Tibial artery (tissue), 4 donors: ENCODE results near the gene ARL17A.
A peak's percentile ranks its signal among the peaks of the same experiment; 100 is the strongest.
"Not testable (repeated sequence)": the region's sequence is repeated elsewhere in the genome, so short reads cannot be mapped to it uniquely, and the experiment has no call there.

Experiments
- DNase-seq, 2 donors: peaks; one replicate each; pipeline ENCODE4 v3.0.0-alpha.2; 2019
- H3K27ac ChIP-seq, 2 donors: fragments of 200-600 bp; sonication (generic) in 1 of 2; 1 replicate in 1 of 2; 2 replicates in 1 of 2; pipeline ENCODE4 v1.5.1; 2018 to 2019; ENCODE audit warnings: mild to moderate bottlenecking in 1 of 2
- H3K27me3 ChIP-seq, 2 donors: fragments of 200-600 bp; sonication (generic) in 1 of 2; one replicate each; pipeline versions ENCODE4 v1.5.1 to v1.6.0; 2016 to 2019
- H3K36me3 ChIP-seq, 3 donors: fragments of 200-600 bp; sonication (generic) in 2 of 3; one replicate each; pipeline ENCODE4 v1.5.1; 2016 to 2019; ENCODE audit warnings: mild to moderate bottlenecking in 2 of 3
- H3K4me1 ChIP-seq, 4 donors: fragments of 200-600 bp; sonication (generic) in 2 of 4; 1 replicate in 3 of 4; 2 replicates in 1 of 4; pipeline ENCODE4 v1.5.1; 2016 to 2019
- H3K4me3 ChIP-seq, 2 donors: fragments of 200-600 bp; sonication (generic) in 1 of 2; 1 replicate in 1 of 2; 2 replicates in 1 of 2; pipeline ENCODE4 v1.5.1; 2018 to 2019; ENCODE audit warnings: mild to moderate bottlenecking in 2 of 2
- H3K9me3 ChIP-seq, 3 donors: fragments of 200-600 bp; sonication (generic) in 1 of 3; one replicate each; pipeline ENCODE4 v1.5.1; 2016 to 2019
- intact Hi-C: fragments of 100-400 bp; cut with DNase I; formaldehyde crosslinking; loops from one replicate; pipeline ENCODE4 v1.15.0; 2023; ENCODE audit warnings: low total_unique reads

The ARL17A gene

GRCh38 chr17:46590157-46591146 is 11.0 kb upstream of the ARL17A start, which contains the start of gene NSF:
Gene NSF, plus strand, starts transcription at chr17:46590669. Its CDS starts 107 bp downstream, at chr17:46590776.
- H3K27me3 ChIP-seq, H3K27ac ChIP-seq, H3K36me3 ChIP-seq, H3K9me3 ChIP-seq, H3K4me1 ChIP-seq, DNase-seq, H3K4me3 ChIP-seq, intact Hi-C loops: not testable (repeated sequence)

- H3K27me3 ChIP-seq, intact Hi-C loops, H3K9me3 ChIP-seq, H3K4me1 ChIP-seq, DNase-seq, H3K27ac ChIP-seq, H3K36me3 ChIP-seq, H3K4me3 ChIP-seq: not testable (repeated sequence)
These were observed 6.0 kb upstream of the ARL17A start for GRCh38 chr17:46585444-46585843.

- H3K9me3 ChIP-seq, H3K27me3 ChIP-seq, H3K36me3 ChIP-seq, H3K4me1 ChIP-seq, DNase-seq, intact Hi-C loops: not testable (repeated sequence)
- Histone ChIP-seq H3K27ac (peak overlapping the region; percentile 50 to 71), H3K4me3 (peak overlapping the region; percentile 24 to 37)
These were observed 591 bp upstream of the ARL17A start for GRCh38 chr17:46580082-46580481.

- H3K27me3 ChIP-seq, H3K4me1 ChIP-seq, intact Hi-C loops, H3K4me3 ChIP-seq, H3K36me3 ChIP-seq, H3K9me3 ChIP-seq, DNase-seq, H3K27ac ChIP-seq: not testable (repeated sequence)
These were observed 7.7 kb downstream of the ARL17A start for GRCh38 chr17:46571796-46572195.

GRCh38 chr17:46566980-46567379 is 12.5 kb downstream of the ARL17A start:
- H3K9me3 ChIP-seq, intact Hi-C loops, H3K36me3 ChIP-seq, DNase-seq, H3K27me3 ChIP-seq, H3K4me1 ChIP-seq, H3K27ac ChIP-seq, H3K4me3 ChIP-seq: not testable (repeated sequence)

GRCh38 chr17:46566284-46566683 is 13.2 kb downstream of the ARL17A start:
- intact Hi-C loops, DNase-seq, H3K36me3 ChIP-seq, H3K27ac ChIP-seq, H3K4me1 ChIP-seq, H3K27me3 ChIP-seq, H3K9me3 ChIP-seq, H3K4me3 ChIP-seq: not testable (repeated sequence)

- H3K27ac ChIP-seq, H3K4me3 ChIP-seq, H3K36me3 ChIP-seq, H3K27me3 ChIP-seq, intact Hi-C loops, DNase-seq, H3K4me1 ChIP-seq, H3K9me3 ChIP-seq: not testable (repeated sequence)
These were observed 19.4 kb downstream of the ARL17A start for GRCh38 chr17:46560048-46560447.

- H3K4me1 ChIP-seq, H3K4me3 ChIP-seq, H3K36me3 ChIP-seq, H3K27me3 ChIP-seq, H3K9me3 ChIP-seq, intact Hi-C loops, H3K27ac ChIP-seq, DNase-seq: not testable (repeated sequence)
These were observed 20.3 kb downstream of the ARL17A start for GRCh38 chr17:46559155-46559554.

GRCh38 chr17:46548607-46549006 is 30.9 kb downstream of the ARL17A start:
- H3K4me1 ChIP-seq, H3K4me3 ChIP-seq, H3K9me3 ChIP-seq, H3K27me3 ChIP-seq, H3K36me3 ChIP-seq, intact Hi-C loops, H3K27ac ChIP-seq: not testable (repeated sequence)
- peak in 1 of 2 donors; percentile 32 for DNase-seq

- intact Hi-C loops, H3K36me3 ChIP-seq, H3K4me3 ChIP-seq, H3K27ac ChIP-seq, H3K9me3 ChIP-seq, H3K27me3 ChIP-seq, H3K4me1 ChIP-seq: not testable (repeated sequence)
- DNase-seq = peak in 1 of 2 donors; percentile 51
These were observed 44.8 kb downstream of the ARL17A start for GRCh38 chr17:46534716-46535115.

- H3K27me3 ChIP-seq, H3K36me3 ChIP-seq, H3K27ac ChIP-seq, H3K9me3 ChIP-seq, intact Hi-C loops, H3K4me1 ChIP-seq, H3K4me3 ChIP-seq, DNase-seq: not testable (repeated sequence)
These were observed 67.3 kb downstream of the ARL17A start, which contains the start of gene LRRC37A2 for GRCh38 chr17:46512168-46512567. Gene LRRC37A2, plus strand, starts transcription at chr17:46512468. Its CDS starts 245 bp downstream, at chr17:46512713.

- H3K9me3 ChIP-seq, H3K4me3 ChIP-seq, H3K36me3 ChIP-seq, intact Hi-C loops, H3K4me1 ChIP-seq, H3K27ac ChIP-seq, DNase-seq, H3K27me3 ChIP-seq: not testable (repeated sequence)
These were observed 73.6 kb downstream of the ARL17A start for GRCh38 chr17:46505896-46506295.

- intact Hi-C loops, H3K4me3 ChIP-seq, H3K4me1 ChIP-seq, H3K9me3 ChIP-seq, DNase-seq, H3K36me3 ChIP-seq, H3K27ac ChIP-seq, H3K27me3 ChIP-seq: not testable (repeated sequence)
These were observed 79.9 kb downstream of the ARL17A start for GRCh38 chr17:46499437-46500139.

GRCh38 chr17:46492021-46492420 is 87.5 kb downstream of the ARL17A start:
- H3K4me3 ChIP-seq, H3K4me1 ChIP-seq, H3K27ac ChIP-seq, H3K9me3 ChIP-seq, intact Hi-C loops, H3K27me3 ChIP-seq, H3K36me3 ChIP-seq: not testable (repeated sequence)
- peak in 1 of 2 donors; percentile 59 for DNase-seq
